GM21786 (cell line): ENCODE data around the gene TPST1.
"Not testable (repeated sequence)": the region's sequence is repeated elsewhere in the genome, so short reads cannot be mapped to it uniquely, and the experiment has no call there.

ENCODE experiments used
- ATAC-seq: cut with Tn5 transposase; IDR thresholded peaks from one replicate; pipeline ENCODE4 v1.9.1; 2021; ENCODE audit not compliant: unreplicated experiment

The TPST1 gene

DNA sequence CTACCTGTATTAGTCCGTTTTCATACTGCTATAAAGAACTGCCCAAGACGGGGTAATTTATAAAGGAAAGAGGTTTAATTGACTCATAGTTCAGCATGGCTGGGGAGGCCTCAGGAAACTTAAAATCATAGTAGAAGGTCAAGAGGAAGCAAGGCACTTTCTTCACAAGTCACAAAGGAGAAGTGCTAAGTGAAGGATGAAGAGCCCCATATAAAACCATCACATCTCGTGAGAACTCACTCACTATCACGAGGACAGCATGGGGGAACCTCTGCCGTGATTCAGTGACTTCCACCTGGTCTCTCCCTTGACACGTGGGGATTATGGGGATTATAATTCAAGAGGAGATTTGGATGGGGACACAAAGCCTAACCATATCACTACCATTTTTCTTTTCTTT lies 119.9 kb downstream of the TPST1 start:
- ATAC-seq, result not testable (repeated sequence)

DNA sequence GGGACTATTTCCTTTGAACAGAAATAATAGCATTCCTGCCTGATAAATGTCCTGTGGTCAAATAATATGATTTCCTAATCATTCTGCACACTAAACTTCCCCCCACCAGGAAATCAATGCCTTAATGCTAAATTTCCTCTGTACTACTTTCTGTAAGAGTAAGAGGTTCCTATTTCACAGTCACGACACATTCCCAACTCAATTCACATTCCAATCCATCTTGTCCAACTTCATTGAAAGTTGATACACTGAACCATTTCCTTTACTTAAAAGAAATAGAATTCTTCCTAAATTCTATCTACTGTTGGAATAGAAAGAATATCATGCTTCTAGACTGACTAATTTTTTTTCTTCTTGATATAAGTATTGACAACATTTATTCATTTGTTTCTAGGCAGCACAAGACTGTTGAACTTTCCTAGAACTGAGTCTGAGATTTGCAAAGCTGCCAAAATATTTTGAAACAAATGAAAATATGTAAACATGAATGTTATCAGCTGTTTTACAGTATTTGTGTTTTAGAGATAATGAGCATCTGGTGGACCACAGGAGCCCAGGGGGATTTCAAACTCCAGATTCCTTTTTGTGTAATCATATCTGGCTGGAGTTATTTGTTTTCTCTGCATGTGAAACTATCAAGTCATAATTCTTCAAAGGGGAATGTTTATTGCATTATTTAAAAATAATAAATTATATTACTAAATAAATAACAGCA lies 121.5 kb downstream of the TPST1 start:
- no peak for ATAC-seq

DNA sequence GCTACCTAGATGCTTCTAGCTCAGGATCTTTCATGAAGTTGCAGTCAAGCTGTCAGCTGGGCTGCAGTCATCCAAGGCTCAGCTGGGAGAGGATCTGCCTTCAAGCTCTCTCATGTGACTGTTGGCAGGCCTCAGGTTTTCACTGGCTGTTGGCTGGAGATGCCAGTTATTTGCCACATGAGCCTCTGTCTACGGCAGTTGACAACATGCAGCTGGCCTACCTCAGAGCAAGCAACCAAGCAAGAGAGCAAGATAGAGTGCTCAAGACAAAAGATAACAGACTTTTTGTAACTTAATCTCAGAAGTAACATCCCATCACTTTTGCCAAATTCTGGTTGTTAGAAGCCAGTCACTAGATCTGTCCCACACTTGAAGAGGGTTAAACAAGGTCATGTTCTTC lies 125.8 kb downstream of the TPST1 start:
- no peak for ATAC-seq

DNA sequence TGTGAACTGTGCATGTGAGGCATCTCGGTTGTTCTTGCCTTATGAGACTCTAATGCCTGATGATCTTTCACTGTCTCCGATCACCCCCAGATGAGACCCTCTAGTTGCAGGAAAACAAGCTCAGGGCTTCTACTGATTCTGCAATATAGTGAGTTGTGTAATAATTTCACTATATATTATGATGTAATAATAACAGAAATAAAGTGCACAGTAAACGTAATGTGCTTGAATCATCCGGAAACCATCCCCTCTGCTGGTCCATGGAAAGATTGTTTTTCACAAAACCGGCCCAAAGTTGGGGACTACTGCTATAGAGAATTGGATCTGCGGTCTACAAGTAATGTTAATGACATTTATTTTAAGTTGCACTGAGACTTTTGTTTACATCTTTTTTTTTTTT lies 126.7 kb downstream of the TPST1 start:
- ATAC-seq, result no peak

DNA sequence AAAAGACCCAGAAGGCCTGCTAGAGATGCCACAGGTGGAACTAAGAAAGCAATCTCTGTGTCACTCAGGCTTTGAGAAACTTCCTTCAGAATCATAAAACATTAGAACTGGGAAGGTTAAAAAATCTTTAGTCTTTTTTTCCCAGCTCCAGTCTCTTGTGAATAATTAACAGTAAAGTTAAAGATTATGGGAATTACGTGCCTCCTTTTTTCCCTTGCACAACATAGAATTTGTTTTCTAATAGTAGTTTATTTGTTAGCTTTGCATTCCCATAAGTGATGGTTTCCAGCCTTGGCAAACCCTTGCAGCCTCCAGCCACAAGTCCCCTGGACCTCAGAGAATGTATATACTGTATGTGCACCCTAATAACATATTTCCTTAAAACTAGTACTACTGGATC lies 128.3 kb downstream of the TPST1 start:
- ATAC-seq, result no peak

DNA sequence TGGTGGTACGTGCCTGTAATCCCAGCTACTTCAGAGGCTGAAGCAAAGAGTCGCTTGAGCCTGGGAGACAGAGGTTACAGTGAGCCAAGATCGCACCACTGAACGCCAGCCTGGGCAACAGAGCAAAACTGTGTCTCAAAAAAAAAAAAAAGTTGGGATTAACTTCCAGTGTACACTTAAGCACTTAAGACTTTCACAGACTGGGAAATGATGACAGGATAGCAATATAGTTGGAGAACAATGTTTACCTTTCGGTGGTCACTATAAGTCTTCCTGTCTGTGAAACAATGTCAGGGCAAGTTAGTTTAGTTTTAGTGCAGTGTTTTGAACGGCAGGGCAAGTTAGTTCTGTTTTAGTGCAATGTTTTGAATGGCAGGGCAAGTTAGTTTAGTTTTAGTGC lies 130.2 kb downstream of the TPST1 start:
- no peak for ATAC-seq

DNA sequence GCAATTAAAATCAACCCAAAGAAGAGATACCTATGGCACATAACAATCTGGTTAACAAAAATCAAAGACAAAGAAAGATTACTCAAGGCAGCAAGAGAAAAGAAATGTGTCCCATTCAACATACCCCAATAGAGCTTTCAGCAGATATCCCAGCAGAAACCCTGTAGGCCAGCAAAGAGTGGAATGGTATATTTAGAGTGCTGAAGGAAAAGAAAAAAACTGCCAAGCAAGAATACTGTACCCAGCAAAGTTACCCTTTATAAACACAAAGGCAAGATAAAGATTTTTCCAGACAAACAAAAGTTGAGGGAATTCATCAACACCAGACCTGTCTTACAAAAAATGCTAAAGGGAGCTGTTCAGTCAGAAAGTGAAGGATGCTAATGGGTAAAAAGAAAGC lies 131.6 kb downstream of the TPST1 start:
- ATAC-seq, result no peak

DNA sequence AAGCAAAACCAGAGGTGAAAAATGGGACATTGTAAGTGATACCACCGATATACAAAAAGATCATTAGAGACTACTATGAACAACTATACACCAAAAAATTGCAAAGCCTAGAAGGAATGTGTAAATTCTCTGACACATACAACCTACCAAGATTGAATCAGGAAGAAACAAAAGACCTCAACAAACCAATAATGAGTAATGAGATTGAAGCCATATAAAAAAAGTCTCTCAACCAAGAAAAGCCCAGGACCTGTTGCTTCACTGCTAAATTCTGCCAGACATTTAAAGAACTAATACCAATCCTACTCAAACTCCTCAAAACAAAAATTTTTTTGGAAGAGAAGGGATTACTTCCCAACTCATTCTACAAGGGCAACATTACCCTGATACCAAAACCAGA lies 134.0 kb downstream of the TPST1 start:
- ATAC-seq, result no peak

DNA sequence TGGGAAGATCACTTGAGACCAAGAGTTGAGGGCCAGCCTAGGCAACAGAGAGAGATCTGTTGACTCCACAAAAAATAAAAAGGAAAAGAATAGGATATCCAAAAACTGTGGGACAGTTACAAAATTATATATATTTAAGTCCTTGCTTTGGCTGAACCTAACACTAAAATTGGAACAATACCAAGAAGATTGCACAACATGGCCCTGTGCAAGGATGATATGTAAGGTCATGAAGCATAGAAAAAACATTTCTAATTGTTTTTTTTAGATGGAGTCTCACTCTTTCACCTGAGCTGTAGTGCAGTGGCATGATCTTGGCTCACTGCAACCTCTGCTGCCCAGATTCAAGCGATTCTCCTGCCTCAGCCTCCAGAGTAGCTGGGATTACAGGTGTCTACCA lies 139.0 kb downstream of the TPST1 start:
- ATAC-seq, result no peak

DNA sequence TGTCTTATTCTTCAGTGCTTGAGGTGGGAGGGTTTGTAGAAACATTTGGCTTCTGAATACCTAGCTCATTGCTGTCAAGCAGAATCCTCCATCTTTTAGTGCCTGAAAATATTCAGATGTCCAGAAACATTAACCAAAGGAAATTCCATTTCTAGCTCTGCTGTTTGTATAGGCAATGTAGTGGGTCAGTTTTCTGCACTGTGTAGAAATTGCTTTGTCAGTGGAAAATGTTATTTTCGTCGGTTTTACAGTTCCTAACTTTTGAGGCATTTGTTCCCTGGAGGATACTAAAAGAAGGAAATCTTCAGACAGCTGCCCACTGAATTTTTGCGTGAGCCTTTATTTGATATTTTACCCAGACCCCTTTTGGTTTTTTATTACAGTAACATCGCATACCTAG lies 143.4 kb downstream of the TPST1 start:
- ATAC-seq, result no peak

DNA sequence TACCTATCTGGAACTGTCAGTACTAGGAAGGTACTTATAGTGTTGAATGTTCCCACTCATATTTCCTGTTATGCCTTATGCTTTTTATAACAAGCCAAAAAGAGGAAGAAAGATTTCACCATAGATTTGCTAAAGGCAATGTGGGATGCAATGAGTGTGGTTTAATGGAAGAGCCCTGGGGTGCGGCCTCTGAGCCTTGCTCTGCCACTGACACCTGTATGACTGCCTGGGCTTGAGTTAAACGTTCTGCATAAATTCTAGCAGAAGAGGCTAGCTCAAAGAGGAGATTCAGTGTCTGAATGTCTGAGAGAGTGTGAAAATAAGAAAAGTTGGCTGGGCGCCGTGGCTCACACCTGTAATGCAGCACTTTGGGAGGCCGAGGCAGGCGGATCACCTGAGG lies 143.8 kb downstream of the TPST1 start:
- no peak for ATAC-seq

DNA sequence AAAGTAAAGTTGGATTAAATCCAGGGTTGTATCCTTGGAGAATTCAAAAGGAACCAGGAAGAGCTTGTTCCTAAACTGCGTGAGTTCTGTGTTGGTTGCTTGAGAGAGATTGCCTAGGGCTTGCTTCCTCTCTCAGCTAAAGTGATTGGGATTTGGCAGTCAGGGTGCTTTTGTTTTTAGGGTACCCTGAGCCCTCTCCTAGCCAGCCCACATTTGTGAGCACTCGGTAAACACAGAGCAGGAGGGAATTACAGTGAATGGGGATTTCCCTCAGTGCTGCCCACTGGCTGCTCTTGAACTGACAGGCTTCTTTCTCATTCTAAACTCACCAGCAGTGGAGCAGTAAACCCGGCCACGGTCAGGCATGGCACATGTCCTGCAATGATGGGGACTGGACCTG lies 146.9 kb downstream of the TPST1 start:
- ATAC-seq, result no peak

DNA sequence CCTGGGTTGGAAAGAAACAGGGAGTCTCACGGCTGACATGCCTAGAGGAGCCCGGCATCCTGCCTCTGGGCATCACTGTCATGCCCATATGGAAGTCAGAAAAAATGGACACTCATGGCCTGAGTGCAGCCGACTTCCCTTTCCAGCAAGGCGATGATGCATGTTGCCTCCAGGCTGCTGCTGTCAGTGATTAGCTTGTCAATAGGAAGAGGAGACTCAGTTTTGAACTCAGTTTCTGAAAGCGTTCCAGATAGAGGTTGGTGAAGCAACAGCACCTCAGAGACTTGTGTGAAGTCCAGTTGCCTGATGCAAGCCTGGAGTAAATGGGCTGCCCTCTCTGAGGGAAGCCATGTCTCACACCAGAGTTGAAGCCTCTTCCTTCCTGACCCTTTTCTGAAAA lies 148.4 kb downstream of the TPST1 start:
- no peak for ATAC-seq

DNA sequence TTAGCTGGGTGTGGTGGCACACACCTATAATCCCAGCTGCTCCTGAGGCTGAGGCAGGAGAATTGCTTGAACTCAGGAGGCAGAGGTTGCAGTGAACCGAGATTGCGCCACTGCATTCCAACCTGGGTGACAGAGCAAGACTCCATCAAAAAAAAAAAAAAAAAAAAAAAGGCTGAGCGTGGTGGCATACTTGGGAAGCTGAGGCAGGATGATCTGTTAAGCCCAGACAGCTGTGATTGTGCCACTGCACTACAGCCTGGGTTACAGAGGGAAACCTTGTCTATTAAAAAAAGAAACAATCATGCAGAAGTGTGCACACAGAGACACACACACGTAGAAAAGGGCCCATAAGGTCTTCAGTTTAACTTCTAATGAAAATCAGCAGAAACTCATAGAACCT lies 150.6 kb downstream of the TPST1 start:
- no peak for ATAC-seq

DNA sequence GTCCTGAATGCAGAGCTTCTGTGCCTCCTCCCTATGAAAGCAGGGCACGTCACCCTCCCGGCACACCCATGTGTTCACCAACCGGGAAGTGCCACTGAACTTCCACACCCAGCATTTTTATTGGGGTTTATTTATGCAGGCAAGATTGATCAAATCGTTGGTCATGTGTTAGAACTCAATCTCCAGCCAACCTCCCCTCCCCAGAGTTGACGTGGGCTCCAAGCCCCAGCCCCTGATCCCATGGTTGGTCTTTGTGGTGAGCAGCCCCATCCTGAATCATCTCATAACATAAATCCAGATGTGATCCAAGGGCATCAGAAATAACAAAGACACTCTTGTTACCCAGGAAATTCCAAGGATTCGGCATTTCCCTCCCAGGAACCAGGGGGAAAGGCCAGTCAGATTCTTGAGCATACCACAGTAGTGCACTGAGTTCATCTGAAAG lies 151.2 kb downstream of the TPST1 start:
- ATAC-seq, result no peak

DNA sequence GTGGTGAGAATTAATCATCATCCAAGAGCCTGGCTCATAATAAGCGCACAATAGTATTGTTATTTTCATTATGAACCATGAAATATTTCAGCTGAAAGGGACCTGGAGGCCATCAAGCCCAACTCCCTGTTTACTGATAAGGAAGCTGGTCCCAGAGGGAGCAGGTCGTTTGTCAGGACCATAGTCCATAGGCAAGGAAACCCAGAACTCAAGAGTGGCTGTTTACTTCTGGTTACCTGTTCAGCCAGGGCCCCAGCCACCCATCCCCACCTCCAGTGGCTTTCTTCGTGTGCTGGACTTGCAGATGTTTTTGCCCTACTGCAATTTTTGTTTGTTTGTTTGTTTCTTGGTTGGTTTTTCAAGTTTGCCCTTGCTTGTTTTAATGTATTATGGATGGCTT lies 152.0 kb downstream of the TPST1 start:
- ATAC-seq, result no peak

DNA sequence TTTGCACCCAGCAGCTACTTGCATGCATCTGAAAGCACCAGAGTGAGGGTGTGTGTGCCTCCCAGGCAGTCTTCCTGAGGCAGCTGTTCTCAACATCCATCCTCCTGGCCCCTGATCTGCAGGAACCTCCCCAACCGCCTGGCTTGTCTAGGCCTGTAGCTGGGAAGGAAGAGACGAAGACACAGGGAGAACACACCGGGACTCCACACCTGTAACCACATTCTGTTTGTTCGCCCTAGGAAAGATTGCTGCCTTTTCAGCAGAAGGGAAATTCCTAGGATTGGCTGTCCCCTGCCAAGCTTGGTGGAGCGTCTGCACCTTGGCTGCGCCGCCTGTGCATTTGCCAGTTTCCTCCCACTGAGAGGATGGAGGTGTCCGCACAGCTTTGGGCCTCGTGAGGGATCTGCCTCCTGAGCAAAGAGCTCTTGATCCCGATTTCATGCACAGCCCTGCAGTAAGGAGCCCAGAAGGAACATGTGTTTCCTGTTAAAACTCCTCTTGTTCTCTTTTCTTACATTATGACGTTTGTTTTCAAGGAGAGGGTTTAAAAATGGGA lies 154.6 kb downstream of the TPST1 start:
- no peak for ATAC-seq

DNA sequence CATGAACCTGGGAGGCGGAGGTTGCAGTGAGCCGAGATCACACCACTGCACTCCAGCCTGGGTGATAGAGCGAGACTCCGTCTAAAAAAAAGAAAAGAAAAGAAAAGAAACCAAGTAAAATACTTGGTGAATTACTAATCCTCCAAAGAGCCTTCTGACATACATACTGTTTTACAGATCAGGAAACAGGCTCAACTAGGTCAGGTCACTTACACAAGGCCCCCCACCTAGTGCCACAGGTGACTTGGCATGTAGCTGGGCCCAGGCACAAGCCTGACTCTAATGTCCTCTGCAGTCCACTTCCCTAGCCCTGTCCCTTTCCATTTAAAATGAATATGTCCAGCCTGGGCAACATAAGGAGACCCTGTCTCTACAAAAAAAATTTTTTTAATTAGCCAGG lies 157.0 kb downstream of the TPST1 start:
- no peak for ATAC-seq

DNA sequence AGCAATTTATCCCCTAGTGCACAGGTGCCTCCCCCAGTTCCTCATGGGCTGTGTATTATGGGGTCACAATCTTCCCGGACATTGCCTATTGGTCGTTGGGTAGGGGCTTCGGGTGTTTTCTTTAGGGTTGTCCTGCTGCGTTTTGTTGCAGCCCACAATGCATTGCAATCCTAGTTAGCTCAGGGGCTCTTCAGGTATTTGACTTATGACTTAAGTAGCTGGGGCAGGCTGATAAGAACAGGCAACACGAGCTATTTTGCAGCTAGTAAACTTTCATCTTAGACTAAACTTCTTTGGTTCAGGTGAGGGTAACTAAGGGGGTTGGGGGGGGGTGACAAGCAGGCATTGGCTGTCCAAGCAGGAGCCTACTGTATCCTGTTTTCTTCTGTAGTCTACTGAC lies 158.5 kb downstream of the TPST1 start:
- ATAC-seq, result no peak

DNA sequence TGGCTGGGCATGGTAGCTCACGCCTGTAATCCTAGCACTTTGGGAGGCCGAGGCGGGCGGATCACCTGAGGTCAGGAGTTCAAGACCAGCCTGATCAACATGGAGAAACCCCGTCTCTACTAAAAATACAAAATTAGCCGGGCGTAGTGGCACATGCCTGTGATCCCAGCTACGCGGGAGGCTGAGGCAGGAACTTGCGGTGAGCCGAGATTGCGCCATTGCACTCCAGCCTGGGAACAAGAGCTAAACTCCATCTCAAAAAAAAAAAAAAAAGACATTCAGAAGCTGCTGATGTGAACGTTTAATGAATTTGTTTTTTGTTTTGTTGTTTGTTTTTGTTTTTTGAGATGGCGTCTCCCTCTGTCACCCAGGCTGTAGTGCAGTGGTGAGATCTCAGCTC lies 159.9 kb downstream of the TPST1 start:
- not testable (repeated sequence) for ATAC-seq

DNA sequence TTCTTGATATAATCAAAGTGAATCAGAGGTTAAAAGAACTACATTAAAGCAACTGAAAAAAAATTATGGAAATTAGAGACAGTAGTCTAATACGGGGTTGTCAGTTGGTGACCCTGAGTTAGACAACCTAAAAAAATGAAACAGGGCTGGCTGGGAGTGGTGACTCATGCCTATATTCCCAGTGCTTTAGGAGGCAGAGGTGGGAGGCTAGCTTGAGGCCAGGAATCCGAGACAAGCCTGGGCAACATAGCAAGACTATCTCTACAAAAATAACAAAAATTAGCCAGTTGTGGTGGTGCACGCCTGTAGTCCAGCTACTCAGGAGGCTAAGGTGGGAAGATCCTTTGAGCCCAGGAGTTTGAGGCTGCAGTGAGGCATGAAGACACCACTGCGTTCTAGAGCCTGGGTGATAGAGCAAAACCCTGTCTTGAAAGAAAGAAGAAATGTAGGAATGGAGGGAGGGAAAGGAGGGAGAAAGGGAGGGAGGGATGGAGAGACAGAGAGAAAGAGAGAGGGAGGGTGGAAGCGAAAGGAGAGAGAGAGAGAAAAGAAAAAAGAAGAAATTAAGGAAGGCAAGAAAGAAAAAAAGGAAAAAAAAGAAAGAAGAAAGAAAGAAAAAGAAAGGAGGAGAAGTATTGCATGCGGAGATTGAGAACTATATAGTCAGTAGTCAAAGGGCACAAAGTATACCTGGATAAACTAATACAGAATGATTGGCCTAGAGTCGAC lies 166.1 kb downstream of the TPST1 start:
- no peak for ATAC-seq

DNA sequence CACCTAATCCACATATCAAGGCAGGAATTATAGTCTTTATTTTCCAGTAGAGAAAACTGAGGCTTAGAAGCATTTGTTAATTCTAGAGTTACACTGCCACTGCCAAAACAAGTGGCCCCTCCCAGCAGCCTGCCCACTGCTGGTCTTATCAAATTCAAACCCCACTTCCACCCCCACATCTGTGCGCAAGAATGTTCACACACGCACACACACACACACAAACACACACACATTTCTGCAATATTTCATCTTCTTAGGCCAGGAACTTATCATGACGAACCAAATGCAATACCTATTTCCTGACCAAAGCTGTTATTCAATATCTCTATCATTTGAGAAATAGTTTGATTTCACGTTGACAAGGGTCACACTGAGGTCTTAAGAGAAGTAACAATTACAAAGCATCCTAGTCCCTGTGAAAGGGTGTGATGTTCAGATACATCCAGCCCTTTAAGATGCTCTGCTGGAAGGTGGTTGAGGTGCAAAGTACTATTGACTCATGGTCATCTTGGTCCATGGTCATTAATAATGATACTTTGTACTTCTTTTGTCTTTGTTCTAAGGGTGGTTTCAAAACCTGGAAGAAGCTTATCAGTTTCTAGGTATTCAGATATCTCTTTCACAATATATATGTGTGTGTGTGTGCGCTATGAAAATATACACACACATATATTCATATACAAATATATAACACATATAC lies 169.2 kb downstream of the TPST1 start:
- ATAC-seq, result not testable (repeated sequence)
